Endodermal cell (in vitro differentiated cells): ENCODE data around the gene NDUFAF2. TPM values are rescaled to one million over a fixed set of nuclear protein-coding genes. Genes with fewer than 3 reads are reported as not detected.

Source experiments
- DNase-seq: peaks from one replicate; pipeline ENCODE4 v3.0.0-alpha.2; 2017
- H3K27ac ChIP-seq: 2 replicates; pipeline ENCODE4 v1.5.1; 2013; ENCODE audit warnings: mild to moderate bottlenecking, low read depth, low read length, moderate library complexity
- H3K27me3 ChIP-seq: 2 replicates; pipeline ENCODE4 v1.6.1; 2013; ENCODE audit warnings: mild to moderate bottlenecking, low read length, moderate library complexity; ENCODE audit not compliant: insufficient read depth, control insufficient read depth, poor library complexity, severe bottlenecking
- H3K36me3 ChIP-seq: 2 replicates; pipeline ENCODE4 v1.7.0; 2013; ENCODE audit warnings: mild to moderate bottlenecking, low read length, moderate library complexity; ENCODE audit not compliant: control insufficient read depth, insufficient read depth
- H3K4me1 ChIP-seq: one replicate; pipeline ENCODE4 v1.7.0; 2013; ENCODE audit warnings: low read length; ENCODE audit not compliant: control insufficient read depth, insufficient read depth
- H3K4me3 ChIP-seq: 2 replicates; pipeline ENCODE4 v1.5.1; 2013; ENCODE audit warnings: mild to moderate bottlenecking, low read length, moderate library complexity
- H3K9ac ChIP-seq: 2 replicates; pipeline ENCODE4 v1.6.1; 2013; ENCODE audit warnings: mild to moderate bottlenecking, low read length, moderate library complexity; ENCODE audit not compliant: poor library complexity, severe bottlenecking; ENCODE audit errors: extremely low read depth
- H3K9me3 ChIP-seq: 2 replicates; pipeline ENCODE4 v1.6.1; 2013; ENCODE audit warnings: mild to moderate bottlenecking, low read length, moderate library complexity; ENCODE audit not compliant: control insufficient read depth
- H3K27ac Mint-ChIP-seq: 2 replicates; pipeline ENCODE4 v1.8.0; 2020; ENCODE audit warnings: mixed read lengths
- H3K27me3 Mint-ChIP-seq: 2 replicates; pipeline ENCODE4 v1.8.0; 2021; ENCODE audit warnings: mild to moderate bottlenecking, mixed read lengths; ENCODE audit not compliant: insufficient read depth
- H3K36me3 Mint-ChIP-seq: 2 replicates; pipeline ENCODE4 v1.8.0; 2020; ENCODE audit warnings: low read depth, mixed read lengths
- H3K4me1 Mint-ChIP-seq: 2 replicates; pipeline ENCODE4 v1.8.0; 2020; ENCODE audit warnings: mixed read lengths
- H3K4me3 Mint-ChIP-seq: 2 replicates; pipeline ENCODE4 v1.8.0; 2020; ENCODE audit warnings: mild to moderate bottlenecking, moderate library complexity, mixed read lengths
- H3K9me3 Mint-ChIP-seq: 2 replicates; pipeline ENCODE4 v1.8.0; 2020; ENCODE audit warnings: mild to moderate bottlenecking, mixed read lengths
- WGBS, 2 experiments: methylation state at CpG; one replicate each; pipeline versions ENCODE4 v1.1.5 to v1.1.7; 2013; ENCODE audit warnings: missing lambda C conversion rate in 2 of 2, mixed read lengths in 1 of 2; ENCODE audit not compliant: insufficient coverage in 1 of 2, insufficient read length in 1 of 2; 5-methylcytosine and 5-hydroxymethylcytosine counted together
- long read RNA-seq, 4 experiments: library from polyadenylated mRNA in 2 of 4; library from RNA in 1 of 4; library from capped mRNA in 1 of 4; stranded (forward) in 3 of 4; unstranded in 1 of 4; transcript quantifications; one replicate each; pipeline ENCODE4 v2.0.0, GENCODE V29; 2020 to 2021; ENCODE audit warnings: inconsistent platforms in 1 of 4
- polyA plus RNA-seq, 2 experiments: library from polyadenylated mRNA; stranded (reverse); fragments of 50-300 nt; gene quantifications; one replicate each; pipeline ENCODE4 v1.2.3, GENCODE V29; 2013
- total RNA-seq, 2 donors: library from RNA; stranded (reverse); fragmentation: NEBNext Ultra II Directional in 1 of 2; extraction: Animal tissue kit (Norgen Biotek cat#: 25700) in 1 of 2; gene quantifications; 2 replicates in 1 of 2; 3 replicates in 1 of 2; pipeline ENCODE4 v1.2.1, GENCODE V29; 2021
- TF ChIP-seq, protein P1 (sequence below): fragments of 200-600 bp; sonication (generic); conservative IDR thresholded peaks from 2 replicates; pipeline ENCODE4 v1.5.0; 2021; ENCODE audit warnings: antibody characterized with exemption, mild to moderate bottlenecking

The NDUFAF2 gene, protein sequence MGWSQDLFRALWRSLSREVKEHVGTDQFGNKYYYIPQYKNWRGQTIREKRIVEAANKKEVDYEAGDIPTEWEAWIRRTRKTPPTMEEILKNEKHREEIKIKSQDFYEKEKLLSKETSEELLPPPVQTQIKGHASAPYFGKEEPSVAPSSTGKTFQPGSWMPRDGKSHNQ
- 10 to 100 TPM; 20.5 to 23.0 TPM for total RNA-seq
- 34.6 TPM for polyA plus RNA-seq (2013, experiment 1 of 2)
- 45.3 TPM for polyA plus RNA-seq (2013, experiment 2 of 2)
- long read RNA-seq, experiment 1, transcript NDUFAF2-201 (4 exons, 719 nt) = major isoform, 12 of 17 reads
- long read RNA-seq, experiment 1, partial matches to known transcripts = 0 of 17 reads
- long read RNA-seq, experiment 1, other reads (novel, unspliced or antisense) = 4 of 17 reads
- long read RNA-seq, experiment 2, transcript NDUFAF2-201 (4 exons, 719 nt) = major isoform, 13 of 15 reads
- long read RNA-seq, experiment 2, partial matches to known transcripts = 0 of 15 reads
- long read RNA-seq, experiment 2, other reads (novel, unspliced or antisense) = 1 of 15 reads
- long read RNA-seq, experiment 3, partial matches to known transcripts = 0 of 6 reads
- long read RNA-seq, experiment 3, other reads (novel, unspliced or antisense) = 3 of 6 reads
- long read RNA-seq, experiment 4, partial matches to known transcripts = 0 of 2 reads
- long read RNA-seq, experiment 4, other reads (novel, unspliced or antisense) = 1 of 2 reads

DNA sequence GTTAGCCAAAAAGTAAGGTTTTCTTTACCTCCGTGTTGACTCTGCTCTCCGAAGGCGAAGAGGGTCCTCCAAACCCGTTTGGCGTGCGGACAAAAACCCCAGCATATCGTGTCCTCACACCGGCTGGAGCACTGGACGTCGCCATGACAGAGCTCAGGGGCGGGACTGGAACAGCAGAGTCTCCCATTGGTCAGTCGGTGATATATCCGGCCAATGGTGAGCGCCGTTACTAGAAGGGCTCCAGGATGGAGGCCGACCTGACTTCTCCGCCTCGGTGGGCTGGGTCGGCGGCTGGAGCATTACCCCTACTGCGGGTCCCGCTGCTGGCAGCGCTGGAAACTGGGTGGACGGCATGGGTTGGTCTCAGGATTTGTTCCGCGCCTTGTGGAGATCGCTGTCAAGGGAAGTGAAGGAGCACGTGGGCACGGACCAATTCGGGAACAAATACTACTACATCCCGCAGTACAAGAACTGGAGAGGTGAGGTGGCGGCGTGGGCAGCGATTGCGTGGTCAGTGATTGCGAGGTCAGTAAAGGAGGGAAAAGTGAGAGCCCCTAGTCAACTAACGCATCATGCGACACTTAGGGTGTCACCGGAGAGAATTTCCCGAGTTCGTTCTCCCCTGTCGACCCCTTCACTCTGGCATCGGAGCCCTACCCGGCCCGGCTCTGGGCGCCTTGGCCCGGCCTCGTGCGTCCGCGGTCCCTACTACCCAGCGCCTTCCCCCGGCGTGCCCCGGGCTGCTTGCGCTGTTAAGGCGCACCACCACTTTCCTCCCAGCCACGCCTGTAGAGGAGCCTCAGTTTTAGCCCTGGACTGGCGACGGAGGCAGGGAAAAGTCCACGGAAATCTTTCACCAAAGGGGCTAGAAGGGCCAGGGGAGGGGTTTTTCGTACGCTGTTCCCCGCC, at the start of gene NDUFAF2, which contains the start of gene ERCC8:
Gene NDUFAF2 (plus strand): TSS at position 302 of the 909 bp plus-strand sequence. CDS start 51 bp downstream, at position 353.
Gene ERCC8 (minus strand): TSS at position 167 of the 909 bp plus-strand sequence. CDS start 62 bp downstream, at position 105.
- TF ChIP-seq, protein P1, sequence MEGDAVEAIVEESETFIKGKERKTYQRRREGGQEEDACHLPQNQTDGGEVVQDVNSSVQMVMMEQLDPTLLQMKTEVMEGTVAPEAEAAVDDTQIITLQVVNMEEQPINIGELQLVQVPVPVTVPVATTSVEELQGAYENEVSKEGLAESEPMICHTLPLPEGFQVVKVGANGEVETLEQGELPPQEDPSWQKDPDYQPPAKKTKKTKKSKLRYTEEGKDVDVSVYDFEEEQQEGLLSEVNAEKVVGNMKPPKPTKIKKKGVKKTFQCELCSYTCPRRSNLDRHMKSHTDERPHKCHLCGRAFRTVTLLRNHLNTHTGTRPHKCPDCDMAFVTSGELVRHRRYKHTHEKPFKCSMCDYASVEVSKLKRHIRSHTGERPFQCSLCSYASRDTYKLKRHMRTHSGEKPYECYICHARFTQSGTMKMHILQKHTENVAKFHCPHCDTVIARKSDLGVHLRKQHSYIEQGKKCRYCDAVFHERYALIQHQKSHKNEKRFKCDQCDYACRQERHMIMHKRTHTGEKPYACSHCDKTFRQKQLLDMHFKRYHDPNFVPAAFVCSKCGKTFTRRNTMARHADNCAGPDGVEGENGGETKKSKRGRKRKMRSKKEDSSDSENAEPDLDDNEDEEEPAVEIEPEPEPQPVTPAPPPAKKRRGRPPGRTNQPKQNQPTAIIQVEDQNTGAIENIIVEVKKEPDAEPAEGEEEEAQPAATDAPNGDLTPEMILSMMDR = no peak

DNA sequence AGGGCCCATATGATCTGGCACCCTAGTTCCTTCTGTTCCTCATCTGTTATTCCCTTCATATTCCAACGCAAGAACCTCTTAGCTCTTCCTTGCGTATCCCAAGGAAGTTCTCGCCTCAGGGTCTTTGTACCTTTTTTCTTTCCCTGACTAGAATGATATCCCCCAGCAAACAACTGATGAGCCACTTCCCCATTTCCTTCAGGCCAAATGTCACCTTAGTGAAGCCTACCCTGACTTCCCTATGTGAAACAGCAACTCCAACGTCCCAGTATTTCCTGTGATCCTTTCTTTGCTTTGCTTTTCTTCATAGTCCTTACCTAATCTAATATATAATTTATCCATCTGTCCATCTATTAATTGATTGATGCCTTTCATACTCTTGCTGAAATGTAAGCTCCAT, 48.0 kb upstream of the NDUFAF2 start:
- DNase-seq = no peak
- Histone ChIP-seq H3K36me3 (peaks cover 23% of the 10 kb centered on the region), H3K9me3 (no peaks in the 10 kb centered on the region), H3K9ac (no peak overlapping the region), H3K27ac (no peak overlapping the region), H3K4me3 (no peak overlapping the region), H3K4me1 (no peaks in the 10 kb centered on the region), H3K27me3 (no peaks in the 10 kb centered on the region)
- Mint-ChIP-seq H3K27ac (no peak overlapping the region), H3K27me3 (no peaks in the 10 kb centered on the region), H3K9me3 (no peaks in the 10 kb centered on the region), H3K36me3 (peaks cover 42% of the 10 kb centered on the region), H3K4me1 (no peaks in the 10 kb centered on the region), H3K4me3 (no peak overlapping the region)
- TF ChIP-seq, protein P1 = no peak
- 87 to 89% methylated on average over 4 of the region's 4 CpGs for WGBS, 2 experiments

More for the DNA sequence above, at the start of gene NDUFAF2, which contains the start of gene ERCC8:
- Histone ChIP-seq H3K27ac (no peak within 1 kb of the TSS), H3K9me3 (no peaks in the 10 kb centered on the region), H3K36me3 (no peaks in the 10 kb centered on the region), H3K4me3 (peak within 1 kb of the TSS; percentile 97), H3K9ac (peak within 1 kb of the TSS; percentile 40), H3K27me3 (no peaks in the 10 kb centered on the region), H3K4me1 (no peaks in the 10 kb centered on the region)
- peak within 1 kb of the TSS; percentile 26 for H3K27ac Mint-ChIP-seq
- H3K4me3 Mint-ChIP-seq = no peak within 1 kb of the TSS
- no peaks in the 10 kb centered on the region for H3K36me3 Mint-ChIP-seq
- peaks cover 10% of the 10 kb centered on the region for H3K27me3 Mint-ChIP-seq
- 0 to 1% methylated on average over 18 to 61 of the region's 64 CpGs for WGBS, 2 experiments
- peaks cover 3% of the 10 kb centered on the region for H3K4me1 Mint-ChIP-seq
- peak; percentile 97 for DNase-seq
- H3K9me3 Mint-ChIP-seq = no peaks in the 10 kb centered on the region

DNA sequence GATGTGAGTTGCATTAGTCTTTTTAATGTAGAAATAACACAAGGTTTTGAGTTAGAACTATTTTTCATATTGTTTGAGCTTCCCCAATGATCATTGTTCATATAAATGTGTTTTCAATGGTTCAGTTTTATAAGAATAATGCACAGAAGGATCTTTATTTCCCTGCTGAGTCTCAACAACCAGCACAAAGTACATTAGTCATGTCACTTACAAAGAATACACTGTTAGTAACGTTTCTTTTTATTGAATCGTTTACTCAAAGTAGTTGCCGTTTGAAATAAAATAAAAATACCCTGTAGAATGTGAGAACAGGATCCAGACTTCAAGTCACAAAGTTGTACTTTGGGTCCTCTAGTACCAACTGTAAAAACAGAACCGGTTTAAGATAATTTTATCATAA, 41.6 kb upstream of the NDUFAF2 start:
- peaks cover 4% of the 10 kb centered on the region for H3K36me3 Mint-ChIP-seq
- no peaks in the 10 kb centered on the region for H3K4me1 ChIP-seq
- H3K27ac Mint-ChIP-seq = no peak overlapping the region
- no peak overlapping the region for H3K9ac ChIP-seq
- TF ChIP-seq, protein P1 = no peak
- no peak overlapping the region for H3K4me3 Mint-ChIP-seq
- no peaks in the 10 kb centered on the region for H3K27me3 ChIP-seq
- no peaks in the 10 kb centered on the region for H3K4me1 Mint-ChIP-seq
- 95 to 96% methylated on average over 4 of the region's 4 CpGs for WGBS, 2 experiments
- no peak overlapping the region for H3K27ac ChIP-seq
- DNase-seq = no peak
- no peaks in the 10 kb centered on the region for H3K9me3 Mint-ChIP-seq
- no peak overlapping the region for H3K4me3 ChIP-seq
- no peaks in the 10 kb centered on the region for H3K9me3 ChIP-seq
- peaks cover 16% of the 10 kb centered on the region for H3K36me3 ChIP-seq
- H3K27me3 Mint-ChIP-seq = no peaks in the 10 kb centered on the region
